HG02885 (cell line): ENCODE results near the gene PIGC.

Source experiments
- ATAC-seq: cut with Tn5 transposase; IDR thresholded peaks from one replicate; pipeline ENCODE4 v1.9.1; 2021; ENCODE audit warnings: mild to moderate bottlenecking; ENCODE audit not compliant: unreplicated experiment, poor library complexity

The PIGC gene

DNA sequence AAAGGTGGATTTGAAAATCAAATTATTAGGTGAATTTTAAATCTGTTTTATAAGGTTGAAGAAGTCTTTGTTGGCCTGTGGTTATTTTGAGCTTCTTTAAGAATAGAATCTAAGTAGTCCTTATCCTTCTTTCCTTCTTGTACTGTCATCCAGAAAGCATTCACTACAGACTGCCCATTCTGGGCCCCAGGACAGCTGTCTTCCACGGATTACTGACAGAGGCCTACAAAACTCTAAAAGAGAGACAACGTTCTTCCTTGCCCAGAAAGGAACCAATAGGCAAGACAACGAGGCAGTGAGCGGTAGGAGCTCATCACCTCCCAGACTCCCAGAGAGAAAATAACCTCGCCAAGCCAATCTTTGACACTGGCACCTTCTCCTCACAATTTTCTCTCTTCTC lies 24.4 kb upstream of the PIGC start:
- no peak for ATAC-seq

DNA sequence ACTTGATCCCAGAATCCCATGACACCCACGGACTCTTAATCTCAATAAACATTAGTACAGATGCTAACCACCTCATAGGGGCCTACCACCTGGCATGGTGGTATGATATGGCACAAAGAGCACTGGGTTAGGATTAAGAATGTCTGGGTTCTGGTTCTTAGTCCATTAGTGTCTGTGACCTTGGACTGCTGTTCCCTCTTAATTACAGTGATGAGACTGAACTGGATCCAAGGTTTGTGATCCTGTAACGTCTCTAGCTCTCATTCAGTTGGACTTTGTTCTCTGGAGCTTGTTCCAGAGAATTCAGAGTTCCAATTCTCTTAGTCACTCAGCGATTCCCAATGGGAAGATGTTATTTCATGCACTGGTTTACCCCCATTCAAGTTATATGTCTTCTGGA lies 23.6 kb upstream of the PIGC start:
- no peak for ATAC-seq

DNA sequence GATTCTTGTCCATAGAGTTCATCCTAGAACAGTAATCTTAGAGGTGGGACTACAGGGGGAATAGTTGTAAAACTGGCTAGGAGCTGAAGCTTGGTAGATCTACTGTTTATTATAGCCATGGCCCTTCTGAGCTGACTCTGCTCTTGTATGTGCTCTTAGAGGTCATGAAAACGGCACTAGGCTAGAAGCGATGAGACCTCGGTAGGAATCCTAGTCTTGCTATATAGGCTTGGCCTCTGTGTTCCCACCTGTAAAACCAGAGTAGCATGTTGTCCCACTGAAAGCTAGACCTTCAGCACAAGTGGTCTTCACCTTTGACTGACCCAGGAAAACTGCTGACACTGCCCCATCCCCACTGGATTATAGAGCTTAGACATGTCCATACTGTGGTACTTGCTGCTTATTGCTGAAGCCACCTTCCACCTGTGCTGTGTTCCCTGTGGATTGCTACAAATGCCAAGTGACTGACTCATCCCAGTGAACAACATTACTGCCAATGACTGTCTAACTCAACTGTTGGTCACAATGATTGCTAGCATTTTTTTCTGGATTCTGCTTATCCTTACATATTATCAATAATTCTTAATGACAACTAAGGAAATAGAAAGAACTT lies 23.0 kb upstream of the PIGC start:
- ATAC-seq, result no peak

DNA sequence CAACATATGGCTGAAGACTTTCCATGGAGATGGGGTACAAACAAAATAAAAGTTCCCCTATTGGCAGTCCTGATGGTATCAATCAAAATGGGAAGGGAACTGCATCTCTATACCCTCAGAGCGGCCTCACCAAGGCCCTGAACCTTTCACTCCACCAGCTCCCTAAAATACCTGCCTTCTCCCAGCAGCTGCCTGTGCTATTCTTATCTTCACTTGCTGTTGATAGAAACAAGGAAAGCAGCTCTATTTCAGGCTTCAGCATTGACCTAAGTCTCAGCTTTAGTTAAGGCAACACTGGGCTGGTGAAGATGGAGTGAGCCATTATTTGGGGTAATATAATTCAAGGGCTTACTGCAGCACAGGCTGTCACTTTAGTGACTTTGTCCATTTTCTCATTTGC lies 21.7 kb upstream of the PIGC start:
- ATAC-seq, result no peak

DNA sequence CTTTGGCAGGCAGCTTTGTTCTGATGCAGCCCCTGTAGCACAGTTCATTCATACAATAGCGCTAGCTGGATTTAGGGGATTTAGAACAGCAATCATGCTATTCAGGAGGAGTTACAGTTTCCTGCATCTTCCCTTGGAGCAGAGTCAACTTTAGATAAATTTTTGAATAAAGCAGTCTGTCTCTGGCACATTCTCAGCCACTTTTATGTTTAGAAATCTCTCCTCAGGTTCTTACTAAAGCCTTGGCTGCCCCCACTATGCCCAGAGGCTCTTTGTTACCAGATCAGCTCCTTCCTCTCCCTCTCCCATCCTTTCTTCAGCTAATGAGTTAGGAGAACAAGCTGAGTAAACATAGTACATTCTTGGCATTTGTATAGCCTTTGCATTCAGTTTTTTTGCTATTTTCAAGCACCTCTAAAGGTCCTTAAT lies 17.0 kb upstream of the PIGC start:
- no peak for ATAC-seq

DNA sequence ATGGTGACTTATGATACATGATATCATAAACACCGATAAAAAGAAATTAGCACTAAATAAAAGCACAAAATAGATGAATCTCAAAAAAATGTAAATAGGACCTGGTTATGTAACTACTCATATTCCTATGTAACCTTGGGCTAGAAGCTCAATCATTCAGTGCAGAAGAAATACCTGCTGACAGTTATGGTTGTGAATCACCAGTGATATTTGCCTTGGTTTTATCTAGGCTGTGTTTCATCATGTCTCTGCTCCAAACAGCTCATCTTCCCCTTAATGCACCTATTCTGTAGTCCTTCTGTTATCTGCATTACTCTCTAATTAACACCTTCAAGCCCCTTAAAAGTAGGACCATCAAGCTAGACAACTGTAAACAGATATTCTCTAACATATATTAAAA lies 16.3 kb upstream of the PIGC start:
- no peak for ATAC-seq

DNA sequence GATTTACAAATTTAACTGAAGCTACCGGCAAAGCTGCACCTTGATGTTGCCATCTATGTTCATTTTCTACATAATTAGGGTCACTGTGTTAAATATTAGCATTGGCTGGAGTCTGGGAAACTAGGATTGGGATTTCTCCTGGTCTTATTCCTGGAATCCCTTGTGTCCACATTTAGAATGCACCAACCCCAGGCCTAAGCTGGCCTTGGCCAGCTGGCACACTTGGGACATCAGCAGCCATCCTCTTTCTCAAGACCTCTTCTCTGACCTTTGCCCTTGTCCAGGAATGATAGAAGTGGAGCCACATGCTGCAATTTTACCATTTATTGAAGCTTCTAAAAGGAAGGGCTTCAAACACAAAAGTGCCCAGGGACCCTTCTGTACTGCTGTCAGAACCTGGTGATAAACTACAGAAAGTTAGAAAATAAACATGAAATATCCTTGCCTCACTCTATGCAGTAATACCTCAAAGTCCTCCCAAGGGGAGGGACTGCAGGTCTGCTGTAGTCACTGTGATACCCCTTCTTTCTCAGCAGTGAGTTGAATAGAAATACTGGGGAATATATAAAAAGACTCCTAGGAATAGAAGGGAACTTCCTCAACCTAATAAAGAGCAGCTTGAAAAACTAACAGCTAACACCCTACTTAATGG lies 13.7 kb upstream of the PIGC start:
- ATAC-seq, result no peak

DNA sequence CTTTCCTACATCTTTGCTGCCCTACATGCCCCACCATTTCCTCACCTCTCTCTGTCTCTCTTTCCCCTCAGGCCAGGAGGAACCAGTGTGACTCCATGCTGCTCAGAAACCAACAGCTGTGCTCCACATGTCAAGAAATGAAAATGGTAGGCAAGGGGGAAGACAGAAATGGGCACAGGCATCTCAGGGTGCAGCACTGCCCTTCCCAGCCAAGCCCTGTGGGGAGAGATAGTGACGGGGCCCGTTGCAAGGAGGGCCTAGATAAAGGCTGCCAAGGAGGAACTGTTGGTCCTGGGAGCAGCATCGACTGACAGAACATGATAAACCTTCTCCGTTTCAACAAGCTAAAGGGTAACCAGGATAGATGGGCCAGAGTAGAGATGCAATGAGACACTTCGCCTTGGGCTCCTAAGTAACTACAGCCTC lies 12.5 kb upstream of the PIGC start:
- ATAC-seq, result no peak

DNA sequence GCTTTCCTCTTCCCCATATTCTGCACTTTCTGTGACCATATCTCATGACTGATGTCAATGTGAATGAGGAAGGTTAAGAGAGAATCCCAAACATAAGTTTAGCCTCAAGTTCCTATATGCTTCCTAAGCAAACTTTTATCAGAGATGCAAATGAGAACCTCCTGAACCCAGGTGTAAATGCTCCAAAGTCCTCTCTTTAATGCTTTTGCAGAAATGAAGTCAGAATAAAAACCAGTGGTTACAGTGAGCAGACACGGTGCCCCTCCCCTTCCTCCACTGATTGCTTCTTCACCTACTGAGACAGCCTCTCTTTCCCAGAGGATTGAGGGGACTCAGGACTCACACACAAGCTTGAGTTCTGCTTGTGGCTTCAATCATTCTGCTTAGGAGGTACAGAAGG lies 11.6 kb upstream of the PIGC start:
- ATAC-seq, result no peak

DNA sequence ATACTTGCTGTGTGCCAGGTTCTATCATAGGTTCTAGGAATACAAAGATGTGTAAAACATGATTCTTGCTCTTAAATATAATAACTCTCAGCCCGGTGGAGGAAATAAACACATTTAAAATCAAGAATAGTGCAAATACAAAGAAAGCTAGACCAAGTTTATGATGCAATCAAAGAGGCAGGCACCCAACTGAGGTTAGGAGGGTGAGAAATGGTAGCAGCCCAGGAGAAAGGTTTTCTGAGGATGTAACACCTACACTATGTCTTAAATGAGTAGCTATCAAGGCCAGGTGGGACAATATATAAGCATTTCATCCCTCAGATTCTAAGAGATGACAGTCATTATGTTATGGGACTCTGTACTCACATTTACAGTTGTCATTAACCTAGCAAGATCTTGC lies 9.7 kb upstream of the PIGC start:
- ATAC-seq, result no peak

DNA sequence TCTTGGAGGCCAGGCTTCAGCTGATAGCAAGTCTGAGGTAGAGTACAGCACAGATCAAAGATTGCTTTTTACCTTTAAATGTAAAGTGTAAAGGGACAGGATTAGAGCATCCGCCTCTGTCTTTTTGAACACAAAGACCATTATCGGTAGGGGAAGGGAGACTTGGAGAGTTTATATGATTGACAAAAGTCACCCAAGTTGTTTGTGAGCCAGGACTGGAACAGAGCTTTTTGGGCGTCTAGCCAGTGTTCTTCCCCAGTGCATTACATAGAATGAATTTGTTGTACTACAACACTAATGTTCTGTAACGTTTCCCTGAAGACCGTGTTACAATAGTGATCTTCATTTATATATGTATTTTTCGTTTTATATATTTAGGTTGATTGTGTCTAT lies 9.3 kb upstream of the PIGC start:
- no peak for ATAC-seq

DNA sequence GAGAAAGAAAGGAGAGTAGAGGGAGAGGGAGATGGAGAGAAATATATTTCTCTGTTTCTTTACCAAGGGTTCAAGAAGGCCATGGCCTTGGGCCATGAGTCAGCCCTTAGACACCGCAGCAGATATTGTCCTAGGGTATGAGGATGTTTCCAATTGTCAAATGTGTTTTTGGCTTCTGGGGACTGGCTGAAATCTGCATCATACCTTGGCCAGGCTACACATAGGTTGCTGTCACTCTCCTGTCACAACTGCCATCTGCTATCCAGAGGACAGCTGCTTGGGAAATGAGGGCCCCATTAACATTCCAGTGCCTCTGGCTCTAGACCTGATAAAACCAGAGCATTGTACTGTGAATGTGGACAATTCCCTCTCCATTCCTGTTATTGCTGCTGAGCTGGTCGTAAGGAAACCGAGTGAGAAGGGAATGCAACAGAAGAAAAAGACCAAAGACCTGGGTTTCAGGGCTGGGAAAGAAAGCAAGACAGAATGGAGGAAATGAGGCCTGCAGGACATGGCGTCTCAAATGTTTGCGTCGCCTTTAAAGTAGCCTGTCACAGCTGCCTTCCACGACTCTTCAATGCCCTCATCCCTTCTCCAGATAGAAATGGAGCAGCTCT lies 8.8 kb upstream of the PIGC start:
- no peak for ATAC-seq

DNA sequence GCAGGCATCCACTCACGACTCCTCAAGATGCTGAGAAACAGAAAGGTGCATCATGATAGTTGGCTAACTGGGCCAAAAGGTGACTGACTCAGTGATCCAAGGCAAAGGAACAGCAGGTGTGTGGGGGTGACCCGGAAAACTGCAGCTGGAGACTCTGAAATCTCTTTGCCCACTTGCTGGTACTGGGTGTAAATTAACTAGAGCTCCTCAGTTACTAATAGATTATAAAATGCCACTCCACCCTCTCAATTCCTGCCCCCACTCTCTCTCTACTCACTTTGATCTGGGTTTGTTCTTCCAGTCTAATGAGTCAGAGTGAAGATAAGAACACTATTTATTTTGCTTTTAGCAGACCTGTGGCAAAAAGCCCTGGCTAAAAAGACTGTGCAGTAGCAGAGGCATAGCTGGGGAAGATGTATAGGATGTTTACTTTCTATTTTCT lies 7.2 kb upstream of the PIGC start:
- ATAC-seq, result no peak

DNA sequence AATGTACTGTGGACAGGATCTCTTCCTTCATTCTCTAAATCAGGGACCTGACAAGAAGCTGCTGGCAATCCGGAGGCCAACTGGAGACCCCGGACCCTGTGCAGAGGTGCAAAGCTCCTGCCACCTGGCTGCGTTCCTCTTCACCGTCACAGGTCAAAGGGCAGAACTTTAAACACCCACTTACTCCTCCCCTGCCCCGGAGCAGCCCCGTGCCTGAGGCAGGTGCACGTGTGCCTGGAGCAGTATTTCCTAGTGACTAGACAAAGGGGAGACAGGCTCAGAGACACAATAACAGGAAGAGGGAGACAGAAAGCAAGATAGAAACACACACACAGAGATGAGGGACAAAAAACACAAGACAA lies 6.6 kb upstream of the PIGC start:
- no peak for ATAC-seq

DNA sequence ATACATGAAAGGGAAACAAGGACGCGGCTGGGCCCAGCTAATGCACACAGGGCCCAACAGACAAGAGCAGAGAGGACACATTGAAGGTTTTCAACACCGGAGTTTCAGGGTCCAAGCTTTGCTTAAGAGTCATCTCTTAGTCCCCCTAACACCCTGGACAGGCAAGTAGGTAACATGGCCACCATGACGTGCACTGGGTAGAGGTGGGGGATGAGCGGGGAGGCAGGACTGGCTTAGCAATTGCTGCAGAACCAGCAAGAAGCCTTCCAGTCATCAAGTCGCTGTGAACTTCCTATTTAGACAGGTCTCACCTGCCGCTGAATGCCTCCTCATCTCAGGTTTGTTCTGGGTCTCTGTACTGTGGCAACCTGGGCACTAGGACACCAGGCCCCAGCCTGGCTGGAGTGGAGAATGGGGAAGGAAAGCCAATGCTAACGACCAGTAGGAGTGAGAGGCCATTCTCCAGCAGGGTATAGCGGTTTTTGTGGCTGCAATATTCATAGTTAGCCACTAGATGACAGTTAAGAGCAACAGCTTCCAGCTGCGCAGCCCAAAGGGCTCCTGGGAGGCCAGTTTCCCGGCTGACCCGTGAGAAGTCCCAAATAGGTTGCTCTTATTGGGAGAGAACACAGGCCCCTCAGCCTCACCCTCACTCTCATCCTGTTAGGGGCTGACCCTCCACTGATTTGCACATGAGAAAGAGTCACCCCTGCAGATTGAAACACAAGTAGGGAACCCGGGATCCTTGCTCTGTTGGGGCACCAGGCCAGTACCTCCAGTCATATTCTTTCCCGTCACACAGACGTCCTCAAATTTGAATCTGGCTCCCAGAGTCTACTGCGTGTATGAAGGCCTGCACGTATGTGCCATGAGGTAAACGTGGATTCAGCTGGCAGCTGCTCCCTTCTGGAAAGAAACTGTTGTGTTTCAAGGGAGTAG lies 6.0 kb upstream of the PIGC start:
- ATAC-seq, result peak; percentile 94

DNA sequence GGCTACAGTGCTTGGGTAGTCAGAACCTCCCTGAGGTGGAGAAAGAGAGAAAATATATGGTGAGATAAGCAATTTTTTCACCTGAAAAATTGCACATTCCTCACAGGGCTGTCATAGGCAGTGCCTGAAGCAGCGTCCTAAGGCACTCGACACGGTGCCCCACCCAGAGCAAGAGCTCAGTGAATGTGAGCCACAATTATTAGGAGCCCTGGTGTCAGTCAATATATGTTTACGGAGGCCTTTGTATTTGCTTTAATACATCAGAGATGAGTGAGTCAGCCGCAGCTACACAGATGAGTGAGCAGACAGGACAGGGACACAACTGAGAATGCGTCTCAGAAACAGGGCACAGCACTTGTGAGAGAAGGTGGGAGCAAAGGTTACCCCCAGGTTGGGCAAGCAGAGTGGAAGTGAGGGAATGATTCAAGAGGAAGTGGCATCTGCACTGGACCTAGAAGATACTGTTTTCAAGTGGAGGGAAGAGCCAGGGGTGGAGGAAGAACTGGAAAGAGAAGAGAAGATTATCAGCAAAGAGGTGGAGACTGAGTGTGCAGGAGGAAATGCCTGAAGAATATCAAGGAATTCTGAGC lies 5.2 kb upstream of the PIGC start:
- ATAC-seq, result no peak

DNA sequence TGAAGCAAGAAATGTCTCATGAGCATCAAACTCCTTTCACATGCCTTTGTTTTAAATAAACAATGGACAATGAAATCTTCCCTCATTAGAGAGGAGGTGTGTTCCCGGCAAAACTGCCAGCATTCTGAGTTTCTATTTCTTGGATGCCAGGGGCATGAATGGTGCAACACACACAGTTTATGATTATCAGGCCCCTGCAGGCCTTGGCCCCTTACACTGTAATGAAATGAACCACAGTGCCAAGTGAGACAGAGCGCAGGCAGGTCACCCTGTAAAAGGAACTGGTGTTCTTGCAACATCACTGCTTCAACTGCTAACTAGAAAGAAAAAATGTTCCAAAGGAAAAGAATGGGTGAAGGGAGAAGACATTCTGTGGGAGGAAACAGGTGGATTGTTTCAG lies 3.8 kb upstream of the PIGC start:
- ATAC-seq, result no peak

DNA sequence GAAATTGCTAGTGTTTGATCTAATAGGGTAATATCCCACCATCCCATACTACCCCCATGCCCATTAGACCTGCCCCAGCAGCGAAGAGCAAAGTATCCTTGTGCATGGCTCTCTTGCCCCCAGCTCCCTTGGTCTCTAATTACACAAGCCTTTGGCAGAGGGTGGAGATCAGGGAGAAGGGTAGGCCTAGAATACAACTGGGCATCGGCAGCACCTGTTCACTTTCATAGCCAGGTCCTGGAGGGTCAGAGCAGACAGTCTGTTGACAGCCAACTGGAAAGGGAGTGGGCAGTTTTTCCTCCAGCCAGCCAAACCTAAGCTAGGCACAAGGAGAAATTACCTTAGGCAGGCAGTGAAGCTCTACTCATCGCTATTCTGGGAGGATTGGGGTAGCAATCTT lies 2.7 kb upstream of the PIGC start:
- ATAC-seq, result no peak

DNA sequence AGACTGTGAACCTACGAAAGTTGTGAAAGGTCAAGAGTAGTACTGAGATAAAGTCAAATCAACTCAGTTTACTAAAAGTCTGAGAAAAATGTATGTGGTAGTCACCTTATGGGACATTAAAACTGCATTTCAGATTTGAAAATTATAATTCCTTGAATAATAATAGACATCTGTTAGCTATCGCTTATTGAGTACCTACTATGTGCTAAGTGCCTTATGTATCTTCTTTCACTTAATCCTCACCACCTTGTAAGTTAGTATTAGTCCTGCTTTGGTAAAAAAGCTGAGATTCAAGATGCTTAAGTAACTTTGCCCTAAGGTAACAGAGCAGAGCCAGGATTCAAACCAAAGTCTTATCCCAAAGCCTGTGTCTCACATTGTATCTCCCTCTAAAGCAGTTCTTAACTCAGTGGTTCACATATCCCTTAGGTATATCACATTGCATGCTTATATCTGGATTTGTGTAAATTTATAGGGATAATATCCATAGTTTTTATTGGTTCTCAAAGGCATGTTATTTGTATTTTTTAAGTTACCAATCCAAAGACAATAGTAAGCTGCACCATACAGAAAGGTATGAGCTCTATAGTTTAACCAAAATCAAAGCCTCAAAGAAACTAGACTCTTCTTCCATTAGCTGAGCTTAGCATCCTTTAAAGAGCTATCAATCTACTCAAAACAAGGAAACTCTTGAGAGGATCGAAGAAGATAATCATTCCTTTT lies 865 bp downstream of the PIGC start:
- ATAC-seq, result no peak

DNA sequence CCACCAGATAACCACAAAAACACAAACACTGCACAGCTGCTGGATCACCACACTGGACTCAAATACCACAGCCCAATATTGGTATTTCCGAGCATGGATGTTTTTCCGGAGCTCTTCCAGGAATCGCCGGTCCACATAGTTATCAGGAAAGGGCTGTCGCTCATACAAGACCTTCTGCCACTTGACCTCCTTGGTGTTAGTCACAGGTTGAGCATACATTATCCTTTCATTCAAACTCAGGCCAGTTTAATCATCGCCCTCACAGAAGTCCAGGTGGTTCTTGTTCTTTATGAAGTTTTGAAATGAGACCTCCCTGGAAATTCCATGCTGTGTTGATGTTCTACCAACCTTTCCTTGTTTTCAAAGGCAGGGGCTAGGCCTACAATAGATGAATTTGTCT lies 1.5 kb downstream of the PIGC start:
- ATAC-seq, result no peak
